ENCODE data around the gene PDS5B. TPM values are rescaled to one million over a fixed set of nuclear protein-coding genes. Genes with fewer than 3 reads are reported as not detected.

The PDS5B gene
- total RNA-seq, 1 experiment from 2014 or later: 95.5 TPM

DNA sequence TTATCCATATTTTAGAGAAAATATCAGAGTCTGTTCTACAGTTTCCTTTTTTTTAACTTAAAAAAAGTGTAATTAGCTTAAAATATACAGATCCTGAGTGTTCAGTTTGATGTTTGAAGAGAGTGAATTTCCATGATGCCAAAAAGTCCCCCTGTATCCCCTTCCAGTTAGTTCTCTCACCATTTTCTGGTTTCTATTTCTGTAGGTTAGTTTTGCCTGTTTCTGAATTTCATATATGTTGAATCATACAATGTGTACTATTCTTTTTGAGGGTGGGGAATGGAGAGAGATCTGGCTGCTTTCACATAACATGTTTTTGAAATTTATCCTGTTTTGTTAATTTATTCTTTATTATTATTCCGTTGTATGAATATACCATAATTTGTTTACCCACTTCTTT, 95.9 kb downstream of the PDS5B start:
- Histone ChIP-seq H3K9me3 (ENCODE audit: low read depth, low read length, poor library complexity, severe bottlenecking) (no peaks in the 10 kb centered on the region), H3K4me1 (ENCODE audit: insufficient read depth, low read length, poor library complexity, severe bottlenecking) (no peaks in the 10 kb centered on the region), H3K36me3 (ENCODE audit: insufficient read depth, low read length, poor library complexity, severe bottlenecking) (peaks cover 29% of the 10 kb centered on the region), H3K4me3 (ENCODE audit: low read depth, low read length, poor library complexity, severe bottlenecking) (no peak overlapping the region), H3K27me3 (replicated peaks; ENCODE audit: insufficient read depth, low read depth, low read length, poor library complexity) (no peaks in the 10 kb centered on the region), H3K27ac (ENCODE audit: low read depth, low read length, poor library complexity, severe bottlenecking) (no peak overlapping the region)
- no peak for DNase-seq (ENCODE audit: low spot score)
- ChIA-PET CTCF (no interaction called here), POLR2A (ENCODE audit: low non-redundant PET) (no interaction called here)
- intact Hi-C loops (cut with micrococcal nuclease; ENCODE audit: unreplicated experiment): no loop called here
- TF ChIP-seq EZH2 (IDR thresholded peaks at IDR 0.05; ENCODE audit: borderline replicate concordance, low read depth, low read length, poor library complexity, severe bottlenecking): no peak
- TF ChIP-seq, protein P1, sequence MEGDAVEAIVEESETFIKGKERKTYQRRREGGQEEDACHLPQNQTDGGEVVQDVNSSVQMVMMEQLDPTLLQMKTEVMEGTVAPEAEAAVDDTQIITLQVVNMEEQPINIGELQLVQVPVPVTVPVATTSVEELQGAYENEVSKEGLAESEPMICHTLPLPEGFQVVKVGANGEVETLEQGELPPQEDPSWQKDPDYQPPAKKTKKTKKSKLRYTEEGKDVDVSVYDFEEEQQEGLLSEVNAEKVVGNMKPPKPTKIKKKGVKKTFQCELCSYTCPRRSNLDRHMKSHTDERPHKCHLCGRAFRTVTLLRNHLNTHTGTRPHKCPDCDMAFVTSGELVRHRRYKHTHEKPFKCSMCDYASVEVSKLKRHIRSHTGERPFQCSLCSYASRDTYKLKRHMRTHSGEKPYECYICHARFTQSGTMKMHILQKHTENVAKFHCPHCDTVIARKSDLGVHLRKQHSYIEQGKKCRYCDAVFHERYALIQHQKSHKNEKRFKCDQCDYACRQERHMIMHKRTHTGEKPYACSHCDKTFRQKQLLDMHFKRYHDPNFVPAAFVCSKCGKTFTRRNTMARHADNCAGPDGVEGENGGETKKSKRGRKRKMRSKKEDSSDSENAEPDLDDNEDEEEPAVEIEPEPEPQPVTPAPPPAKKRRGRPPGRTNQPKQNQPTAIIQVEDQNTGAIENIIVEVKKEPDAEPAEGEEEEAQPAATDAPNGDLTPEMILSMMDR (conservative IDR thresholded peaks at IDR 0.05; ENCODE audit: low read depth, low read length): no peak
- BruUV-seq (replicated peaks): no TSS peak

DNA sequence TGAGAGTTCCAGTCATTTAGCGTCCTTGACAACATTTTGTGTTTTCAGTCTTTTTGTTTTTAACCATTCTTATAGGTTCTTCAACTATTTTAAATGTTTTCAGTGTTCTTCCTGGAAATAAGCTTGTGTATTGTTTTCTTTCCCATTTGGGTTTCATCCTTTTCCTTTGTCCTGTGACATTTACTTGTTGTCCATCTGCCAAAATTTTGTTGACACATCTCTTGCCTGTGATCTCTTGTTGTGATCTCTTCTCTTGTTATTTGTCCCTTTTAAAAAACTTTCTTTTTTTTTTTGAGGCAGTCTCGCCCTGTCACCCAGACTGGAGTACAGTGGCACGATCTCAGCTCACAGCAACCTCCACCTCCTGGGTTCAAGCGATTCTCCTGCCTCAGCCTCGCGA, 96.5 kb downstream of the PDS5B start:
- H3K27ac ChIP-seq (ENCODE audit: low read depth, low read length, poor library complexity, severe bottlenecking): no peak overlapping the region
- no TSS peak for BruUV-seq (replicated peaks)
- H3K36me3 ChIP-seq (ENCODE audit: insufficient read depth, low read length, poor library complexity, severe bottlenecking): peaks cover 29% of the 10 kb centered on the region
- DNase-seq (ENCODE audit: low spot score): no peak
- intact Hi-C loops (cut with micrococcal nuclease; ENCODE audit: unreplicated experiment): no loop called here
- no peaks in the 10 kb centered on the region for H3K27me3 ChIP-seq (replicated peaks; ENCODE audit: insufficient read depth, low read depth, low read length, poor library complexity)
- no peaks in the 10 kb centered on the region for H3K4me1 ChIP-seq (ENCODE audit: insufficient read depth, low read length, poor library complexity, severe bottlenecking)
- ChIA-PET CTCF (no interaction called here), POLR2A (ENCODE audit: low non-redundant PET) (no interaction called here)
- TF ChIP-seq EZH2 (IDR thresholded peaks at IDR 0.05; ENCODE audit: borderline replicate concordance, low read depth, low read length, poor library complexity, severe bottlenecking): no peak
- TF ChIP-seq, protein P1 (conservative IDR thresholded peaks at IDR 0.05; ENCODE audit: low read depth, low read length): no peak
- H3K9me3 ChIP-seq (ENCODE audit: low read depth, low read length, poor library complexity, severe bottlenecking): no peaks in the 10 kb centered on the region
- no peak overlapping the region for H3K4me3 ChIP-seq (ENCODE audit: low read depth, low read length, poor library complexity, severe bottlenecking)

DNA sequence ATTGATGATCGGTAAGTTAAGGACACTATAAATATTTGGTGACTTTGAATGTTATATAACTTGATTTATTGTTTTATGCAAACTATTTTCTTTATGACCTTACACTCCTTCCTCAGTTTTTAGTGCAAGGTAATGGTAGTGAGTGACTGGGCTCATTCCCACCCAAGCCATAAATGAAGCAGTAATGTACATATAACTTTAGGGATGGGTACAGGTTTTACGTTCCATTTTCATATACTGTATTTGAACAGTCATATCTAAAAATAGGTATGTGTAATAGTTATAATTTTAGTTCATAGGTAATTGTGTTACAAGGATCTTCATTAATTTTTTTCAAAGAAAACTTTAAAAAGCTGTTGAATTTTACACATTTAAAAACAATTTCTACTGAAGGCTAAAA, 101.0 kb downstream of the PDS5B start:
- POLR2A ChIA-PET (ENCODE audit: low non-redundant PET): no interaction called here
- CTCF ChIA-PET: no interaction called here

More for the DNA sequence above, 101.0 kb downstream of the PDS5B start:
- Histone ChIP-seq H3K9me3 (ENCODE audit: low read depth, low read length, poor library complexity, severe bottlenecking) (no peaks in the 10 kb centered on the region), H3K27me3 (replicated peaks; ENCODE audit: insufficient read depth, low read depth, low read length, poor library complexity) (no peaks in the 10 kb centered on the region), H3K4me1 (ENCODE audit: insufficient read depth, low read length, poor library complexity, severe bottlenecking) (no peaks in the 10 kb centered on the region), H3K27ac (ENCODE audit: low read depth, low read length, poor library complexity, severe bottlenecking) (no peak overlapping the region), H3K36me3 (ENCODE audit: insufficient read depth, low read length, poor library complexity, severe bottlenecking) (peaks cover 10% of the 10 kb centered on the region), H3K4me3 (ENCODE audit: low read depth, low read length, poor library complexity, severe bottlenecking) (no peak overlapping the region)
- BruUV-seq (replicated peaks): no TSS peak
- DNase-seq (ENCODE audit: low spot score): no peak
- intact Hi-C loops (cut with micrococcal nuclease; ENCODE audit: unreplicated experiment): no loop called here
- TF ChIP-seq EZH2 (IDR thresholded peaks at IDR 0.05; ENCODE audit: borderline replicate concordance, low read depth, low read length, poor library complexity, severe bottlenecking): no peak
- TF ChIP-seq, protein P1 (conservative IDR thresholded peaks at IDR 0.05; ENCODE audit: low read depth, low read length): no peak
